ENCODE results near the gene FXR2.

The FXR2 gene

DNA sequence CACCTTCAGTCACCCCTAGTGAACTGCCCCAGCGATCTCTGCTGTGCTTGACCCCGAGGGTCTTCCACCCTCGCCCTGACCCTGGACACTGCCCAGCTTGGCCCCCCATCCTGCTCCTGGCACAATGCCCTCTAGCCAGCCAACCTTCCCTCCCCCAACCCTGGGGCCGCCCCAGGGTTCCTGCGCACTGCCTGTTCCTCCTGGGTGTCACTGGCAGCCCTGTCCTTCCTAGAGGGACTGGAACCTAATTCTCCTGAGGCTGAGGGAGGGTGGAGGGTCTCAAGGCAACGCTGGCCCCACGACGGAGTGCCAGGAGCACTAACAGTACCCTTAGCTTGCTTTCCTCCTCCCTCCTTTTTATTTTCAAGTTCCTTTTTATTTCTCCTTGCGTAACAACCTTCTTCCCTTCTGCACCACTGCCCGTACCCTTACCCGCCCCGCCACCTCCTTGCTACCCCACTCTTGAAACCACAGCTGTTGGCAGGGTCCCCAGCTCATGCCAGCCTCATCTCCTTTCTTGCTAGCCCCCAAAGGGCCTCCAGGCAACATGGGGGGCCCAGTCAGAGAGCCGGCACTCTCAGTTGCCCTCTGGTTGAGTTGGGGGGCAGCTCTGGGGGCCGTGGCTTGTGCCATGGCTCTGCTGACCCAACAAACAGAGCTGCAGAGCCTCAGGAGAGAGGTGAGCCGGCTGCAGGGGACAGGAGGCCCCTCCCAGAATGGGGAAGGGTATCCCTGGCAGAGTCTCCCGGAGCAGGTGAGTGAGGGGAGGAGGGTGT lies 56.0 kb downstream of the FXR2 start, which contains the start of gene TNFSF13:
Gene TNFSF13, plus strand, starts transcription at position 207 of the 776 bp plus-strand sequence. Its CDS starts 290 bp downstream, at position 497.
- ChIA-PET CTCF (interaction anchor here (0.9 to 2.7 kb wide), 2 partner anchors 44 to 122 kb away, joined by 5 to 14 read pairs; no protein-coding TSS in a partner anchor), POLR2A (ENCODE audit: low non-redundant PET) (no interaction called here)
- no peak for DNase-seq (ENCODE audit: low spot score)
- peak within 1 kb of the TSS; percentile 95 for H3K27ac ChIP-seq
- TF ChIP-seq, protein P1, sequence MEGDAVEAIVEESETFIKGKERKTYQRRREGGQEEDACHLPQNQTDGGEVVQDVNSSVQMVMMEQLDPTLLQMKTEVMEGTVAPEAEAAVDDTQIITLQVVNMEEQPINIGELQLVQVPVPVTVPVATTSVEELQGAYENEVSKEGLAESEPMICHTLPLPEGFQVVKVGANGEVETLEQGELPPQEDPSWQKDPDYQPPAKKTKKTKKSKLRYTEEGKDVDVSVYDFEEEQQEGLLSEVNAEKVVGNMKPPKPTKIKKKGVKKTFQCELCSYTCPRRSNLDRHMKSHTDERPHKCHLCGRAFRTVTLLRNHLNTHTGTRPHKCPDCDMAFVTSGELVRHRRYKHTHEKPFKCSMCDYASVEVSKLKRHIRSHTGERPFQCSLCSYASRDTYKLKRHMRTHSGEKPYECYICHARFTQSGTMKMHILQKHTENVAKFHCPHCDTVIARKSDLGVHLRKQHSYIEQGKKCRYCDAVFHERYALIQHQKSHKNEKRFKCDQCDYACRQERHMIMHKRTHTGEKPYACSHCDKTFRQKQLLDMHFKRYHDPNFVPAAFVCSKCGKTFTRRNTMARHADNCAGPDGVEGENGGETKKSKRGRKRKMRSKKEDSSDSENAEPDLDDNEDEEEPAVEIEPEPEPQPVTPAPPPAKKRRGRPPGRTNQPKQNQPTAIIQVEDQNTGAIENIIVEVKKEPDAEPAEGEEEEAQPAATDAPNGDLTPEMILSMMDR (conservative IDR thresholded peaks at IDR 0.05; ENCODE audit: low read depth) = no peak

DNA sequence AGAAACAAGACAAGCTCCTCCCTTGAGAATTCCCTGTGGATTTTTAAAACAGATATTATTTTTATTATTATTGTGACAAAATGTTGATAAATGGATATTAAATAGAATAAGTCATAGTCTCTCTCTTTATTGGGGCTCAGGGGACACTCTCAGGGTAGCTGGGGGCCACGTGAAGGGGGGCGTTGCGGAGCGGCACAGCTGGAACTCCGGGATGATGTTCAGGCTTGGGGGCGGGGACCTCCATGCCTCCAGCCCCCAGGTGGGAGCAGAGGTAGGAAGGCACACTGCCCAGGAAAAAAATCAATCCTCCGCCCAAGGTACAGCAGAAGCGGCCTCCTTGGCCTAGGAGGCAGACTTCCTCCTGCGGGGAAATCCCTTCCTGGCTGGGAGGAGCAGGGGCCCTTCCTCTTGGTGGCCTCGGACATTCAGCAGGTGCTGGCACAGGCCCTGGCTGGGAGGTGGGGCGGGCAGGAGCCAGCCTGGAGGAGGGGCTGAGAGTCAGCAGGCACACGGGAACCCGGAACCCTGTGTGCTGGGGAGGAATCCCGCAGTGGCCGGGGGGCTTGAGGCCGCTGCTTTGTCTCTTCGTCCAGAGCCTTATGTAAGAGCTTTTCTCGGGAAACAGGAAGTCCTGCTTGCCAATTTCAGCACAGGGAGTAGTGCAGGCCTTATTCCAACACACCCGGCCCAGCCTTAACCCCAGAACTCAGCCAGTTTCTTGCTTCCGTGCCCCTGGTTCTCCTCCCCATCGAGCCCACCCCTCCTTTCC lies 56.7 kb downstream of the FXR2 start:
- ChIA-PET POLR2A (ENCODE audit: low non-redundant PET) (interaction anchor here (0.6 kb wide), 1 partner anchor 100 kb away, joined by 4 read pairs; no protein-coding TSS in a partner anchor), CTCF (interaction anchor here (0.9 to 2.7 kb wide), 3 partner anchors 43 to 121 kb away, joined by 3 to 14 read pairs (median 5); no protein-coding TSS in a partner anchor)
- TF ChIP-seq, protein P1 (conservative IDR thresholded peaks at IDR 0.05; ENCODE audit: low read depth) = no peak
- H3K27ac ChIP-seq = peak overlapping the region; percentile 95
- peak; percentile 55 for DNase-seq (ENCODE audit: low spot score)

DNA sequence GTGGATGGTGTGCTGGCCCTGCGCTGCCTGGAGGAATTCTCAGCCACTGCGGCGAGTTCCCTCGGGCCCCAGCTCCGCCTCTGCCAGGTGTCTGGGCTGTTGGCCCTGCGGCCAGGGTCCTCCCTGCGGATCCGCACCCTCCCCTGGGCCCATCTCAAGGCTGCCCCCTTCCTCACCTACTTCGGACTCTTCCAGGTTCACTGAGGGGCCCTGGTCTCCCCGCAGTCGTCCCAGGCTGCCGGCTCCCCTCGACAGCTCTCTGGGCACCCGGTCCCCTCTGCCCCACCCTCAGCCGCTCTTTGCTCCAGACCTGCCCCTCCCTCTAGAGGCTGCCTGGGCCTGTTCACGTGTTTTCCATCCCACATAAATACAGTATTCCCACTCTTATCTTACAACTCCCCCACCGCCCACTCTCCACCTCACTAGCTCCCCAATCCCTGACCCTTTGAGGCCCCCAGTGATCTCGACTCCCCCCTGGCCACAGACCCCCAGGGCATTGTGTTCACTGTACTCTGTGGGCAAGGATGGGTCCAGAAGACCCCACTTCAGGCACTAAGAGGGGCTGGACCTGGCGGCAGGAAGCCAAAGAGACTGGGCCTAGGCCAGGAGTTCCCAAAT lies 57.4 kb downstream of the FXR2 start:
- CTCF ChIA-PET = interaction anchor here (1.2 to 2.7 kb wide), 2 partner anchors 43 to 116 kb away, joined by 3 to 14 read pairs; no protein-coding TSS in a partner anchor
- DNase-seq (ENCODE audit: low spot score) = no peak
- H3K27ac ChIP-seq = peak overlapping the region; percentile 95
- POLR2A ChIA-PET (ENCODE audit: low non-redundant PET) = no interaction called here
- TF ChIP-seq, protein P1 (conservative IDR thresholded peaks at IDR 0.05; ENCODE audit: low read depth) = no peak

DNA sequence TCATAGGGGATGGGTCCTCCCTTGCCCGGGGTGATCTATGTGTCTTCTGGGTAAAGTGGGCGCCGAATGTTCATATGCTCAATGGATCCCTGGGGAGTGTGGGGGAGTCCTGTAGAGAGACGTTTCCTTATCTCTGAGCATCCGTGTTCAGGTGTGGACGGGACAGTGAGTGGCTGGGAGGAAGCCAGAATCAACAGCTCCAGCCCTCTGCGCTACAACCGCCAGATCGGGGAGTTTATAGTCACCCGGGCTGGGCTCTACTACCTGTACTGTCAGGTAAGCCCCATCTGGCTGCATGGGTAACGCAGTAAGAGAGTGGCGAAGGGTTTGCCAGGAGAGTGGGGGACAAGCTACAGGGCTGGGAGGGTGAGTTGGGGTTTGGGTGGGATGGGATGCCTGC lies 58.1 kb downstream of the FXR2 start:
- TF ChIP-seq, protein P1 (conservative IDR thresholded peaks at IDR 0.05; ENCODE audit: low read depth) = no peak
- DNase-seq (ENCODE audit: low spot score) = no peak
- ChIA-PET POLR2A (ENCODE audit: low non-redundant PET) (interaction anchor here (0.6 kb wide), 1 partner anchor 31 kb away, joined by 7 read pairs; no protein-coding TSS in a partner anchor), CTCF (interaction anchor here (1.2 to 2.7 kb wide), 2 partner anchors 42 to 116 kb away, joined by 3 to 14 read pairs; no protein-coding TSS in a partner anchor)
- H3K27ac ChIP-seq = peak overlapping the region; percentile 95

DNA sequence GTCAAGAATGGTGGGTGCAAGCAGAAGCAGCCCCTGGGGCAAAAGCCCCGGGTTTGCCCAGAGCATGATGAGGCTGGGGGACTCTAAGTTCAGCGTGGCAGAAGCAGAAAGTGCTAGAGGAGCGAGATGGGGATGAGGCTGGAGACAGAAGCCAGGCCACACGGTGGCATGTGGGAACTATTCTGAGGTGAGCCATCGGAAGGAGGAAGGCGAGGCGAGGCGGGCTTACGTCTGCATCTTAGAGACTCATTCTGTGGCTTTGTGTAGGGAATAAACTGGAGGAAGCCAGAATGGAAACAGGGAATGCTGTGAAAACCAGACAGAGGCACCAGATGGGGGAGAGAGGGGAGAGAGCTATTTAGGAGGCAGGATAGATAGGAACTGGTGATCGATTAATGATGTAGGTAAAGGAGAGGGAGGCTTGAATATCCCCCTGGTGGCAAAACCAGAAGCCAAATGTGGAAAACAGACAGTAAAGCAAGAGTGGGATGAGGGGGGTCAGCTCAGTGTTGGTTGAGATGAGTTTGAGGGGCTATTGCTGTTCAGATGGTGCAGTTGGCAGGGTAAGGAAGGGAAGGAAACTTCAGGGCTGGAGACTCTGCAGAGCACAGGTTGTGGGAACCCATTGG lies 59.3 kb downstream of the FXR2 start:
- no peak overlapping the region for H3K27ac ChIP-seq
- TF ChIP-seq, protein P1 (conservative IDR thresholded peaks at IDR 0.05; ENCODE audit: low read depth) = no peak
- ChIA-PET POLR2A (ENCODE audit: low non-redundant PET) (interaction anchor here (0.7 kb wide), 1 partner anchor 112 kb away, joined by 7 read pairs; no protein-coding TSS in a partner anchor), CTCF (interaction anchor here (0.6 kb wide), 2 partner anchors 33 to 119 kb away, joined by 3 to 6 read pairs; no protein-coding TSS in a partner anchor)
- no peak for DNase-seq (ENCODE audit: low spot score)
